Inflammatory macrophage treated with lipopolysaccharide for 1 hour (primary cell): ENCODE data around the gene ZNF283.

Source experiments
- DNase-seq, 2 donors: peaks; one replicate each; pipeline ENCODE4 v3.0.0-alpha.2; 2020 to 2022

The ZNF283 gene

GRCh38 chr19:43826787-43827754, at the start of gene ZNF283:
Gene ZNF283 (plus strand): TSS chr19:43827321. CDS start chr19:43833505, 6,184 bp downstream.
- peak; percentile 72 to 86 for DNase-seq

GRCh38 chr19:43778651-43779050, 48.5 kb upstream of the ZNF283 start:
- DNase-seq = no peak

- peak; percentile 30 to 68 for DNase-seq
Measured at GRCh38 chr19:43779147-43779819, 47.8 kb upstream of the ZNF283 start.

GRCh38 chr19:43779820-43780219, 47.3 kb upstream of the ZNF283 start:
- peak in 1 of 2 donors; percentile 19 for DNase-seq

GRCh38 chr19:43780706-43781525, 46.2 kb upstream of the ZNF283 start, which contains the start of gene KCNN4:
Gene KCNN4 (minus strand): TSS chr19:43780973. CDS start chr19:43780861, 112 bp downstream.
- DNase-seq = peak; percentile 72 to 93

GRCh38 chr19:43781630-43782310, 45.4 kb upstream of the ZNF283 start:
- DNase-seq = no peak

- no peak for DNase-seq
Measured at GRCh38 chr19:43782311-43782660, 44.8 kb upstream of the ZNF283 start.

- no peak for DNase-seq
Measured at GRCh38 chr19:43782689-43783231, 44.4 kb upstream of the ZNF283 start.

- DNase-seq = no peak
Measured at GRCh38 chr19:43783636-43784035, 43.5 kb upstream of the ZNF283 start.

- DNase-seq = peak; percentile 75 to 83
Measured at GRCh38 chr19:43784241-43784980, 42.7 kb upstream of the ZNF283 start.

- DNase-seq = peak; percentile 82 to 95
Measured at GRCh38 chr19:43784981-43785808, 41.9 kb upstream of the ZNF283 start.

GRCh38 chr19:43786665-43787064, 40.5 kb upstream of the ZNF283 start:
- DNase-seq = no peak

GRCh38 chr19:43789029-43789428, 38.1 kb upstream of the ZNF283 start:
- peak; percentile 46 to 81 for DNase-seq

- no peak for DNase-seq
Measured at GRCh38 chr19:43790587-43790986, 36.5 kb upstream of the ZNF283 start.

GRCh38 chr19:43797118-43797517, 30.0 kb upstream of the ZNF283 start:
- DNase-seq = no peak

- no peak for DNase-seq
Measured at GRCh38 chr19:43797556-43797955, 29.6 kb upstream of the ZNF283 start.

- DNase-seq = no peak
Measured at GRCh38 chr19:43798026-43798545, 29.0 kb upstream of the ZNF283 start.

GRCh38 chr19:43798546-43799409, 28.3 kb upstream of the ZNF283 start:
- DNase-seq = peak in 1 of 2 donors; percentile 27
